Measurements from ENCODE around the gene IDH1.

IDH1 gene

GRCh38 chr2:208210688-208211451 is 44.0 kb downstream of the IDH1 start:
- DNase-seq (ENCODE audit: low spot score) = no peak

GRCh38 chr2:208208335-208209085 is 46.4 kb downstream of the IDH1 start:
- no peak for DNase-seq (ENCODE audit: low spot score)

- DNase-seq (ENCODE audit: low spot score) = no peak
Measured at GRCh38 chr2:208207769-208208168, 47.1 kb downstream of the IDH1 start.

- DNase-seq (ENCODE audit: low spot score) = no peak
Measured at GRCh38 chr2:208204166-208204565, 50.7 kb downstream of the IDH1 start.

GRCh38 chr2:208195531-208195930 is 59.3 kb downstream of the IDH1 start:
- DNase-seq (ENCODE audit: low spot score) = no peak

- no peak for DNase-seq (ENCODE audit: low spot score)
Measured at GRCh38 chr2:208192611-208193236, 62.1 kb downstream of the IDH1 start.

GRCh38 chr2:208189810-208190503 is 64.9 kb downstream of the IDH1 start, which contains the start of gene C2orf80:
TSS of gene C2orf80 (minus strand) at chr2:208190030. CDS start at chr2:208186986, 3,044 bp downstream.
- DNase-seq (ENCODE audit: low spot score) = no peak

- DNase-seq (ENCODE audit: low spot score) = no peak
Measured at GRCh38 chr2:208189069-208189809, 65.6 kb downstream of the IDH1 start.

- DNase-seq (ENCODE audit: low spot score) = no peak
Measured at GRCh38 chr2:208186893-208187292, 68.0 kb downstream of the IDH1 start.

- no peak for DNase-seq (ENCODE audit: low spot score)
Measured at GRCh38 chr2:208186465-208186864, 68.4 kb downstream of the IDH1 start.
